HG02623 (cell line): Measurements from ENCODE around the gene YPEL1.

ENCODE experiments used
- ATAC-seq: cut with Tn5 transposase; IDR thresholded peaks from one replicate; pipeline ENCODE4 v1.9.1; 2021; ENCODE audit warnings: moderate library complexity; ENCODE audit not compliant: unreplicated experiment

Gene YPEL1

DNA sequence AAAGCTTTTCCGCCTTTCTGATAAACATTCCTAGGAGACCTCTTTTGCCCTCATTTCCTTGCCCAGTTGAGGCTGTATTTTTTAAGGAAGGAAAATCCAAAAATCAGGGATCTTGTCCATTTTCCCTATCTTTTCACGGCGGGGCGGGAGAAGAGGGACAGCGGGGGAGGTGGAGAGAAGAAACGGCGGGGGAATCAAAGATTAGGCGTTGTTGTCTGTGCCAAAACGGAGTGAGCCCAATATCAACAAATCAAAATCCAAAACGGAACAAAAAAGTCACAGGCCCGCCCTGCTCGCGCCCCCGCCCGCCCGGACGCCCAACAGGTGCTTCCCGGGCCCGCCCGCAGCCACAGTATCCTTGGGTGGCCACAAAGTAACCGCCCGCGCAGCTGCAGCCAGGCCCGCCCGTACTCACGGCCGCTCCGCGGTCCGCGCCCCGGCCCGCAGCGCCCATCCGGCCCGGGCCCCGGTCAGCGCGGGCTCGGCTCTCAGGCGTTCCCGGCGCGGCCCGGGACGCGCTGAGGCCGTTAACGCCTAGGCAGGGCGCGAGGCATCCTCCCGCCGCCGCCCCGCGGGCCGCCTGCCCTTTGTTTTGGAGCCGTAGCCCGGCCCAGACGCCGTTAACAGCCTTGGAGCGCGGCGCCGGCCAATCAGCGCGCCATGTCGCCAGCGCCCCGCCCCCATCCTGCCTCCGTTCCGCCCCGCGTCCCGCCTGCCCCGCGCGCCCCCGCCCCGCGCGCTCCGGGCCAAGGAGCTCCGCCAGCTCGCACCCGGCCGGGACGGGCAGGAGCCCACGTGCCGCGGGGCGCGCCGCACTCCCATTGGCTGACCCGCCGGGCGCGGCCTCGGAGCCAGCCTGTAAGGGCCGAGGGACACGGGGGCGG is at the start of gene YPEL1:
Gene YPEL1 (minus strand): TSS at position 595 of the 884 bp plus-strand sequence. CDS start 25,050 bp downstream, outside the sequence.
- ATAC-seq: peak; percentile 76

DNA sequence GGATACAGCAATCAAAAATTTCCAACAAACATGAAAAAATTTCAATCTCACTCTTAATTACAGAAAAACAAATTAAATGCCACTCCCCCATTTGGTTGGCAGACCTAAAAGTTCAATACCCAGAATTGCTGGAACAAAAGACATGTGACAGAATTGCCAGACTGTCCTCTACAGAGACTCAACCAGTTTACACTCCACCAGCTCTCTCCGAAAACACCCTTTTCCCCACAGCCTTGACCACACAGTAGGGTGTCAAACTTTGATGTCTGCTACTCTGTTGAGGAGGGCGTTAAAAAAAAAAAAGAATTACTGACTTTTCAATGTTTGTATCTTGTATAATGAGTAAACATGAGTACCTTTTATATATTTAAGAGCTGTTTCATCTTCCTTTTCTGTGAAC is 44.7 kb upstream of the YPEL1 start:
- ATAC-seq: no peak

DNA sequence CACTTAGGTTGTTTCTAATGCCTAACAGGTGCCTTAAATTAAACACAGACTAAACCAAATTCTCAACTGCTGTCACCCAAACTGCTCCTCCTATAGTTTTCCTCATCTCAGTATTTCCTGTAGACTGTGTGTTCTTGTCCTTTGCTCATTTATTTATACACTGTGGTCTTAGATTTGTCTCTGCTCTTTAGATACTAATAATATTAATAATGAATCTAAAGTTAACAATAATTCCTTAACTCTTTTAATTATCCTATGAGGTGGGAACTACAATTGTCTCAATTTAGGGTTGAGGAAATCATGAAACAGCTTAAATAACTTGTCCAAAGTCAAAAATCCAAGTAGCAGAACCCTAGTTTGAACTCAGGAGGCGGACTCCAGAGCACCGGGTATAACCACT is 43.9 kb upstream of the YPEL1 start:
- no peak for ATAC-seq

DNA sequence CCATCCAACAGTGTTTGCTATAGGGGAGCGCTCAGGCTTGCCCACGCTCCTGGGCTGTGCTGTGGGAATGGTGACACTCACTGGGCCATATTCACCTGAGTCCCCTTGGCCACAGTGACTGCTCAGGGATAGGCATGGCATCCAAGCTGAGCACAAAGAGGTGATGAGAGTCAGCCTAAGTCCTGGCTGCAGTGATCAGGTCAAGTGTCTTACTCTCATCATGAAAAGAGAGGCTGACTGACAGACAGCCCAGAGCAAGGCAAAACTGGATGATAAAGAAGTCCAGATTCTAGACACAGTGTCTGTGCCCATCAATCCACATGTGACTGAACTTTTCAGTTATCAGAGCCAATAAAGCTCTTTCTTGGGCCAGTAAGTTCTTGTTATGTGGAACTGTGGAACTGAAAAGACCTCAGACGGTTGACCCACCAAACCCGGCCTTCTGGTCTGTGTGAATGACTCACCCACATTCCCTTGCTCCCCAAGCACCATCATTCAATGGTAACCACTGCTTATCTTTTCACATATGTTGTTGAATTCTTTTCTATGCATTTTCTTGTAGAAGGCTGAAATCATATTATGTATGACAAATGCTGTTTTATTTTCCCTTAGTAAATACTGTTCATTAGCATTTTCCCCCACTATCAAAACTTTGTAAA is 43.2 kb upstream of the YPEL1 start:
- no peak for ATAC-seq

GRCh38 chr22:21771631-21771976 is 36.0 kb upstream of the YPEL1 start:
- ATAC-seq: no peak

GRCh38 chr22:21768435-21768834 is 32.8 kb upstream of the YPEL1 start:
- no peak for ATAC-seq

DNA sequence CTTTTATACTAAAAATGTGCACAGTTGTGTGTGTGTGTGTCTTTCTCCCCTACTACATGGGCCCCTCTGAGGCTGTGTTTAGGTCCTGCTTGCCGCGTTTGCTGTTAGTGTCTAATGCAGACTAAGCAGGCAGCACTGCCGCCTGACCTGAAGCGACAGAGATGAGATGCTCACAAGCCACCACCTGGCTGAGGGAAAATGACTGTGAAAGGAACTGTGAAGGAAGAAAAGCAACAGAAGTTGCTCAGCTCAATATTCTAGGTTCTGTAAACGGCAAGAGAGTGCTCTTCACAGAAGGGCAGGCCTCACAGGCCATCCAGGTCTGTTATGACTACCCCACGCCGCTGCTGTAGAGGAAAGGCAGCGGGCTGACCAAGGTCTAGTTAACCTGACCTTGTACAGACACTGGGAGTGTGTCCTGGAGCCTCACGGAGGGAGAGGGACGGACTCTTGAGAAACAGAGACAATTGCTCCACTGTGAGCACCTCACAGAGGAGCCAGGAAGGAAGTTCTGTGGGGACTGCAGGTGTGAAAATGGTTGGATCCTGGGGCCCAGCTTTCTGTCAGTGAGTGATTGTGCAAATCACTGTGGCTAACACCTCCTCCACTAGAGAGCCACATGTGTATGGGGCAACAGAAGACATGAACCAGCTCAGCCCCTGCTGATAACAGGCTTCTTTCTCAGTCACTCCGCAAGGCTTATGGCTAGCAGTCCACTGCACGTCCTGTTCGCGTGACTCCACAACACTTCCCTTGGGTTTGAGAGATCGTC is 31.3 kb upstream of the YPEL1 start:
- ATAC-seq: no peak

- ATAC-seq: no peak
Observed at GRCh38 chr22:21765909-21766529, 30.4 kb upstream of the YPEL1 start.

GRCh38 chr22:21764038-21764804 is 28.6 kb upstream of the YPEL1 start:
- ATAC-seq: no peak

GRCh38 chr22:21762712-21763581 is 27.4 kb upstream of the YPEL1 start:
- no peak for ATAC-seq

DNA sequence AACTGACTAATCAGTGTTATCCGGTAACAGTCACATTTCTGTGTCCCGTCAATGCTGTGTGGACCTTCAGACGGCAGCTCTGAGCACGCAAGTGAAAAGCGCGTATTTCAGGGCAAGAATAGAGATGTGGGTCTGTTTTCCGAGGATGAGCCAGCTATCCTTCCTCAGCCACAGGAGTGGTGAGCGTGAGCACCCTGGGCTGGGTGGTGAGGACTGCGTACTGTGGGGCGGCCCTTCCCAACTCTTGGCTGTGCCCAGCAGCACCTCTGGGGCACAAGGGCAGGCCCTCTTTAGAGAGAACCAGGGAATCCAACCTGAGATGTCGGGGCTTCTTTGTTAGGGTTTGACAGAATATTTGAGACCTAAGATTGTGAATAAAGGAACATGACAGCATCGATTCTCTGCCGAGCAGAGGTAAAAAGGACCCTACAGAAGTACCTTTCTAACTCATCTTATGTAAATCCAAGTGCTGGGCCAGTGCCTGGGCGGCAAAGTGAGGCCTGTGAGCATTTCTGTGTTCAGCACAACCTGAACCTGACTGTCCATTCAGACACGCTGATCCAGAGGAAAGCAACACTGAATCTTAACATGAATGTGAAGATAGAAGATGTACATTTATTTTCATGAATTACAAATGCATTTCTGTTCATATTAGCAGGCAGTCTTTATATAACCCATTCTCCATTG is 26.5 kb upstream of the YPEL1 start:
- ATAC-seq: no peak

- ATAC-seq: no peak
Observed at GRCh38 chr22:21761086-21761485, 25.5 kb upstream of the YPEL1 start.

GRCh38 chr22:21760640-21761039 is 25.0 kb upstream of the YPEL1 start:
- ATAC-seq: no peak

DNA sequence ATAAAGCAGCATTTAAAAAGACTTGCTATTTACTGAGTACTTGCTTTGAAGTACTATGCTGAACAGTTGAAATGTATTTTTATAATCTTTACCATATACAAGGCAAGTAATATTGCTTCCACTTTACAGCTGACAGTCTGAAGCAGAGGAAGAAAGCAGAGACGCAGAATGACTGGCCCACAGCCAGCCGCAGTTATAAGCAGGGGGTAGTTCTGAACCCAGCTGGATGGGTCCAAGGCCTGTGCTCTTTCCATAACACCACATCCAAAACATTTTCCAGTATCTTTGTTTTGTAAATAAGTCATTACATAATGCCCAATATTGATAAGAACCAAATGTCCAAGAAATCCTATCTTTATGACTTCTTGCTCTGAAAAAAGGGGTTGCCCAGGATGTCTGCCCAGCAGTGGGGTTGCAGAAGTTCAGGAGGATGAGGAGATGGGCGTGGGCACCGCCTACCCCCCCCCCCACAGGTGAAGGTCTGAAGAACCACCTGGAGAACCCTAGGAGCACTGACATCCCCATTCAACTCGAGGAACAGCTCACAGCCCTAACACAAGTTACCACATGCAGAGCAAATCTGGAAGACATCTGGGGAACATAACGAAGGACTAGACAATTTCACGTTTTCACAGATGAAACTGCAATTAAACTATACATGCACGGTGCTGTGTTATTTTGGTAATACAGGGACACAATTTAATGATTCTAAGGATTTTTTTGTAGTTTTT is 24.2 kb upstream of the YPEL1 start:
- ATAC-seq: no peak

DNA sequence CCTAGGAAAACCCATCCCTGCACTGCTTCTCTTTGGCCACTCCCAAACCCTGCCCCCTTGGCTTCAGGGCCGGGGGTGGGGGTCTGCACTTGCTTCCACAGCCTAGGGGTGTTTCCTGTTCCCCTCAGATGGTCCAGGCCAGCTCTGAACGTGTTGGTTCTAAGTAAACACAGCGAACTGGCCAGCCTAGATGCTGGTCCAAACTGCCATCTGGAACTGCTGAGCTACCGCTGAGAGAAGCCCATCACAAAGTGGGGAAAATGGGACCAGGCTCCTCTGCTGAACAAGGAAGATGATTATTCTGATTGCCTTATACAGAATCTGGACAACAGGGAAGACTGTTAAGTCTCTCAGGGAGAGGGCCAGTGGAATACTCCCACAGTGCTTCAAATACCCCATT is 23.5 kb upstream of the YPEL1 start:
- no peak for ATAC-seq

GRCh38 chr22:21758091-21758864 is 22.7 kb upstream of the YPEL1 start:
- no peak for ATAC-seq

- no peak for ATAC-seq
Observed at GRCh38 chr22:21755851-21756284, 20.3 kb upstream of the YPEL1 start.
